Endothelial cell of umbilical vein (primary cell): ENCODE measurements around the gene SEMG2. TPM values are rescaled to one million over a fixed set of nuclear protein-coding genes. Genes with fewer than 3 reads are reported as not detected.

Experiments
- BruUV-seq: library from RNA; stranded (reverse); fragments of 400-500 nt; replicated peaks from 2 replicates; lab custom pipeline; 2021; lab: Mats Ljungman, UMichigan
- CTCF ChIA-PET: fragments of 300-600, 350-600 bp; sonication (Branson Sonifier 250); formaldehyde crosslinking; loops from one replicate; lab custom pipeline; 2021; ENCODE audit warnings: antibody characterized with exemption, inconsistent platforms; lab: Charles Lee
- POLR2A ChIA-PET: fragments of 300-600, 350-600 bp; sonication (Branson Sonifier 250); formaldehyde crosslinking; loops from one replicate; lab custom pipeline; 2021; ENCODE audit warnings: antibody characterized with exemption, inconsistent platforms; lab: Charles Lee
- DNase-seq: peaks from one replicate; pipeline ENCODE4 v3.0.0-alpha.2; 2011; ENCODE audit warnings: low read depth, low spot score
- FAIRE-seq: peaks from 2 replicates; lab custom pipeline; 2011; peaks lifted over from hg19 to GRCh38; lab: Jason Lieb, UNC
- H2AFZ ChIP-seq: 2 replicates; pipeline ENCODE4 v1.6.0; 2012; ENCODE audit warnings: low read depth, low read length, control low read depth, inconsistent platforms
- H3K27ac ChIP-seq: 2 replicates; pipeline ENCODE4 v1.5.1; 2011; ENCODE audit warnings: low read depth, mild to moderate bottlenecking, control low read depth, low read length, moderate library complexity; ENCODE audit not compliant: insufficient read depth
- H3K27me3 ChIP-seq, 2 experiments: 2 replicates each; pipeline versions ENCODE4 v1.6.0 to v1.6.1; 2011; ENCODE audit warnings: low read length in 2 of 2, mixed read lengths in 1 of 2; ENCODE audit not compliant: control insufficient read depth in 2 of 2, insufficient read depth in 2 of 2
- H3K36me3 ChIP-seq, 2 experiments: 2 replicates in 1 of 2; 3 replicates in 1 of 2; pipeline ENCODE4 v1.5.1; 2011; ENCODE audit warnings: low read length in 2 of 2, mild to moderate bottlenecking in 1 of 2, moderate library complexity in 1 of 2; ENCODE audit not compliant: control insufficient read depth in 2 of 2, insufficient read depth in 2 of 2; ENCODE audit errors: extremely low read depth in 1 of 2
- H3K4me1 ChIP-seq: 3 replicates; pipeline ENCODE4 v1.5.1; 2011; ENCODE audit warnings: mild to moderate bottlenecking, low read length; ENCODE audit not compliant: control insufficient read depth, insufficient read depth; ENCODE audit errors: extremely low read depth
- H3K4me2 ChIP-seq: 2 replicates; pipeline ENCODE4 v1.6.1; 2011; ENCODE audit warnings: low read length, control low read depth, mixed read lengths; ENCODE audit not compliant: insufficient read depth
- H3K4me3 ChIP-seq, 3 experiments: fragments of 200-600 bp in 1 of 3; sonication (generic), shearing (Covaris generic) in 1 of 3; replicated peaks in 1 of 3; 2 replicates each; pipeline ENCODE4 v1.5.1; 2011 to 2016; ENCODE audit warnings: control low read depth in 3 of 3, low read length in 3 of 3, mild to moderate bottlenecking in 2 of 3, inconsistent platforms in 1 of 3, low read depth in 1 of 3, moderate library complexity in 1 of 3; ENCODE audit not compliant: insufficient read depth in 1 of 3
- H3K79me2 ChIP-seq: 2 replicates; pipeline ENCODE4 v1.6.0; 2012; ENCODE audit warnings: low read length, inconsistent platforms; ENCODE audit not compliant: control insufficient read depth, insufficient read depth
- H3K9ac ChIP-seq: replicated peaks from 2 replicates; pipeline ENCODE3; 2011; ENCODE audit warnings: low read length, control low read depth; ENCODE audit not compliant: insufficient read depth; ENCODE audit errors: extremely low read depth
- H3K9me1 ChIP-seq: replicated peaks from 3 replicates; pipeline ENCODE4 v1.6.0; 2011; ENCODE audit warnings: mild to moderate bottlenecking, low read length; ENCODE audit not compliant: control insufficient read depth, insufficient read depth; ENCODE audit errors: extremely low read depth
- H3K9me3 ChIP-seq: replicated peaks from 2 replicates; pipeline ENCODE4 v1.5.1; 2012; ENCODE audit warnings: low read length, inconsistent platforms; ENCODE audit not compliant: control insufficient read depth, insufficient read depth
- H4K20me1 ChIP-seq: replicated peaks from 2 replicates; pipeline ENCODE3; 2011; ENCODE audit warnings: mild to moderate bottlenecking, low read length; ENCODE audit not compliant: control insufficient read depth, insufficient read depth; ENCODE audit errors: extremely low read depth
- CTCF ChIP-seq, 2 donors: IDR thresholded peaks; 1 replicate in 1 of 2; 2 replicates in 1 of 2; pipeline ENCODE4 v1.5.1; 2011; ENCODE audit warnings: low read length in 2 of 2, mild to moderate bottlenecking in 2 of 2, moderate library complexity in 2 of 2, control low read depth in 1 of 2, inconsistent platforms in 1 of 2, low read depth in 1 of 2; ENCODE audit not compliant: insufficient read depth in 1 of 2; ENCODE audit errors: extremely low read depth in 1 of 2
- EZH2 ChIP-seq: IDR thresholded peaks from 2 replicates; pipeline ENCODE4 v1.6.1; 2012; ENCODE audit warnings: borderline replicate concordance, low read depth, mild to moderate bottlenecking, moderate library complexity, low read length, inconsistent platforms; ENCODE audit not compliant: severe bottlenecking
- FOS ChIP-seq: IDR thresholded peaks from 2 replicates; pipeline ENCODE4 v1.6.1; 2011; ENCODE audit warnings: mild to moderate bottlenecking, low read length, moderate library complexity, borderline replicate concordance; ENCODE audit not compliant: insufficient read depth
- GATA2 ChIP-seq: IDR thresholded peaks from 2 replicates; pipeline ENCODE4 v1.7.0; 2011; ENCODE audit warnings: low read depth, mild to moderate bottlenecking, moderate library complexity, mixed read lengths, low read length; ENCODE audit not compliant: insufficient read length, insufficient read depth
- JUN ChIP-seq: IDR thresholded peaks from 2 replicates; pipeline ENCODE4 v1.6.1; 2011; ENCODE audit warnings: borderline replicate concordance, low read depth; ENCODE audit not compliant: insufficient read length, insufficient read depth
- MAX ChIP-seq: IDR thresholded peaks from 2 replicates; pipeline ENCODE4 v1.6.1; 2011; ENCODE audit not compliant: insufficient read depth, insufficient read length
- MYC ChIP-seq: IDR thresholded peaks from one replicate; pipeline ENCODE4 v1.6.1; 2011; ENCODE audit warnings: mild to moderate bottlenecking, low read depth, low read length
- POLR2A ChIP-seq: IDR thresholded peaks from 2 replicates; pipeline ENCODE4 v1.6.1; 2012; ENCODE audit warnings: low read depth, mild to moderate bottlenecking, control low read depth, low read length
- POLR2AphosphoS5 ChIP-seq: IDR thresholded peaks from 2 replicates; pipeline ENCODE4 v1.6.1; 2012; ENCODE audit warnings: low read depth, mild to moderate bottlenecking, control low read depth, low read length, moderate library complexity; ENCODE audit not compliant: insufficient read depth
- dilution Hi-C: fragments of 300-500 bp; cut with MboI; formaldehyde crosslinking; loops from one replicate; pipeline ENCODE4 v1.15.0; 2019; ENCODE audit warnings: low sequenced_read_pairs; ENCODE audit not compliant: extremely low pct_ligation_motif_present
- intact Hi-C: fragments of 100-400 bp; cut with micrococcal nuclease; formaldehyde crosslinking; loops from one replicate; pipeline ENCODE4 v1.10.0; 2022
- polyA plus RNA-seq, 4 experiments: library from polyadenylated mRNA; depleted of rRNA in 3 of 4; stranded (reverse) in 3 of 4; unstranded in 1 of 4; fragments of >200 nt; gene quantifications; 2 replicates each; pipeline versions ENCODE4 v1.2.1 to v1.2.3, GENCODE V29; 2011 to 2012; ENCODE audit warnings: missing spikeins in 1 of 4
- total RNA-seq: library from RNA; stranded (reverse); gene quantifications from 2 replicates; pipeline ENCODE4 v1.2.3, GENCODE V29; 2021

The SEMG2 gene
- total and polyA plus RNA-seq, 2 donors (not counting 3 experiments of a cell fraction or from before 2014, with no cell fraction given) = not detected

DNA sequence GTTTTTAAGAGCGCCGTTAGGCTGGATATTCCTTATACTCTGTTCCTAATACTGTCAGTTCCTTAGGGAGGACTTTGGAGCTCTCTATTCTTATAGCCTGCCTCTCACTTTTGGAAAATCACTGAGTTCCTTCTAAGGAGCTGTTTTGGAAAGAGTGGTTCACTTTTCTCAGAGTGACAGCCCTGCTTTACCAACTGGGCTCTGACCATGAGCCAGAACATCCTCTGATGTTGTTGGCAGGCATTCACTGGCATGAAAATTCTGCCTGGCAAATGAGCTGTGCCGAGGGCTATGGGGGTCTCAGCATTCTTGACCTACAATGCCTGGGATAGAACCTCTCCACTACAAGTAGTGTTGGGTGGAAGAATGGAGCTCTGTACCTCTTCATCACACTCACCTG, 29.2 kb upstream of the SEMG2 start:
- H3K27me3 ChIP-seq = peaks cover 2 to 5% of the 10 kb centered on the region in 2 experiments
- no peaks in the 10 kb centered on the region for H4K20me1 ChIP-seq
- intact Hi-C loops (no loop called here), dilution Hi-C loops (no loop called here)
- no TSS peak for BruUV-seq
- H3K9me1 ChIP-seq = no peaks in the 10 kb centered on the region
- TF ChIP-seq JUN = no peak
- TF ChIP-seq POLR2A = no peak
- no peak for TF ChIP-seq CTCF (IDR thresholded peaks at IDR 0.05; ENCODE audit: extremely low read depth in 1 of 2, insufficient read depth in 1 of 2, low read depth in 1 of 2, low read length in 2 of 2)
- no peak for TF ChIP-seq GATA2
- no peak for TF ChIP-seq MYC
- TF ChIP-seq FOS = no peak
- TF ChIP-seq POLR2AphosphoS5 = no peak
- TF ChIP-seq EZH2 = no peak
- TF ChIP-seq MAX = no peak
- no peaks in the 10 kb centered on the region for H3K4me1 ChIP-seq
- H3K9me3 ChIP-seq = no peaks in the 10 kb centered on the region
- H3K4me2 ChIP-seq = no peak overlapping the region
- no peaks in the 10 kb centered on the region for H3K79me2 ChIP-seq
- POLR2A ChIA-PET = no interaction called here
- H3K4me3 ChIP-seq = no peak overlapping the region
- H3K36me3 ChIP-seq = no peaks in the 10 kb centered on the region
- no peak for DNase-seq
- H3K27ac ChIP-seq = no peak overlapping the region
- H2AFZ ChIP-seq = no peak overlapping the region
- FAIRE-seq = no peak
- H3K9ac ChIP-seq = no peak overlapping the region
- CTCF ChIA-PET = no interaction called here
